OCI-LY1 (cell line): Measurements from ENCODE around the gene PTPRA.

Experiments used
- H2AFZ ChIP-seq: fragments of 200-600 bp; sonication (generic), shearing (Covaris generic); 2 replicates; pipeline ENCODE4 v1.6.0; 2014; ENCODE audit warnings: antibody characterized with exemption, mild to moderate bottlenecking, low read length
- H3F3A ChIP-seq: fragments of 200-600 bp; sonication (generic), shearing (Covaris generic); 2 replicates; pipeline ENCODE4 v1.6.0; 2014; ENCODE audit warnings: mild to moderate bottlenecking, antibody characterized with exemption, low read length, moderate library complexity; ENCODE audit not compliant: insufficient read depth
- H3K27ac ChIP-seq: fragments of 200-600 bp; sonication (generic); 2 replicates; pipeline ENCODE4 v1.5.1; 2014; ENCODE audit warnings: low read length, mixed run types, mild to moderate bottlenecking, low read depth; ENCODE audit not compliant: poor library complexity, severe bottlenecking
- H3K27me3 ChIP-seq: fragments of 200-600 bp; sonication (generic); 2 replicates; pipeline ENCODE4 v1.6.0; 2014; ENCODE audit warnings: antibody characterized with exemption, mild to moderate bottlenecking, low read length, moderate library complexity; ENCODE audit not compliant: insufficient read depth
- H3K36me3 ChIP-seq: fragments of 200-600 bp; sonication (generic); 2 replicates; pipeline ENCODE4 v1.6.1; 2014; ENCODE audit warnings: mild to moderate bottlenecking, antibody characterized with exemption, low read length, moderate library complexity, mixed read lengths; ENCODE audit not compliant: insufficient read depth
- H3K4me1 ChIP-seq: fragments of 200-600 bp; sonication (generic); 2 replicates; pipeline ENCODE4 v1.5.1; 2014; ENCODE audit warnings: mild to moderate bottlenecking, low read length, moderate library complexity; ENCODE audit not compliant: insufficient read depth, severe bottlenecking
- H3K4me2 ChIP-seq: fragments of 200-600 bp; sonication (generic), shearing (Covaris generic); 2 replicates; pipeline ENCODE4 v1.6.1; 2014; ENCODE audit warnings: low read length
- H3K4me3 ChIP-seq: fragments of 200-600 bp; sonication (generic); 2 replicates; pipeline ENCODE4 v1.5.1; 2014; ENCODE audit warnings: low read length, low read depth, mild to moderate bottlenecking, mixed read lengths; ENCODE audit not compliant: poor library complexity, severe bottlenecking
- H3K79me2 ChIP-seq: fragments of 200-600 bp; shearing (Covaris generic); 2 replicates; pipeline ENCODE4 v1.6.1; 2016; ENCODE audit warnings: mixed run types, low read length, mixed read lengths; ENCODE audit not compliant: insufficient read depth
- H3K9ac ChIP-seq: fragments of 200-600 bp; sonication (generic), shearing (Covaris generic); 2 replicates; pipeline ENCODE4 v1.6.1; 2014; ENCODE audit warnings: mild to moderate bottlenecking, low read length, mixed read lengths
- H3K9me2 ChIP-seq: fragments of 200-600 bp; sonication (generic), shearing (Covaris generic); 2 replicates; pipeline ENCODE4 v1.6.1; 2014; ENCODE audit warnings: low read depth, mild to moderate bottlenecking, low read length, mixed read lengths
- H3K9me3 ChIP-seq: fragments of 200-600 bp; shearing (Covaris generic); 2 replicates; pipeline ENCODE4 v1.6.1; 2014; ENCODE audit warnings: low read length, mixed read lengths
- H4K20me1 ChIP-seq: fragments of 200-600 bp; sonication (generic), shearing (Covaris generic); 2 replicates; pipeline ENCODE4 v1.6.0; 2016; ENCODE audit warnings: mild to moderate bottlenecking, low read length; ENCODE audit not compliant: insufficient read depth
- CTCF ChIP-seq: fragments of 200-600 bp; sonication (generic), shearing (Covaris generic); IDR thresholded peaks from 2 replicates; pipeline ENCODE4 v1.5.1; 2017; ENCODE audit warnings: mild to moderate bottlenecking, antibody characterized with exemption, low read length, moderate library complexity, mixed read lengths
- EZH2 ChIP-seq: fragments of 200-600 bp; sonication (generic), shearing (Covaris generic); IDR thresholded peaks from 2 replicates; pipeline ENCODE4 v1.8.0; 2017; ENCODE audit warnings: borderline replicate concordance, mixed run types, mild to moderate bottlenecking, antibody characterized with exemption, low read length, moderate library complexity, mixed read lengths

Gene PTPRA

GRCh38 chr20:2921506-2921905 is 48.2 kb downstream of the PTPRA start:
- Histone ChIP-seq H2AFZ (no peak overlapping the region), H3K79me2 (no peaks in the 10 kb centered on the region), H3K27me3 (no peaks in the 10 kb centered on the region), H3K9me2 (no peaks in the 10 kb centered on the region), H4K20me1 (no peaks in the 10 kb centered on the region), H3K4me3 (no peak overlapping the region), H3F3A (no peaks in the 10 kb centered on the region), H3K4me2 (no peak overlapping the region), H3K36me3 (peaks cover 22% of the 10 kb centered on the region), H3K9me3 (no peaks in the 10 kb centered on the region), H3K4me1 (peaks cover 7% of the 10 kb centered on the region), H3K27ac (no peak overlapping the region), H3K9ac (no peak overlapping the region)
- TF ChIP-seq EZH2 = no peak
- no peak for TF ChIP-seq CTCF

- no peak overlapping the region for H3K4me3 ChIP-seq
- H3K9me3 ChIP-seq = no peaks in the 10 kb centered on the region
- no peak overlapping the region for H3K4me2 ChIP-seq
- no peaks in the 10 kb centered on the region for H3K27me3 ChIP-seq
- no peaks in the 10 kb centered on the region for H3F3A ChIP-seq
- peaks cover 7% of the 10 kb centered on the region for H3K4me1 ChIP-seq
- H3K79me2 ChIP-seq = no peaks in the 10 kb centered on the region
- TF ChIP-seq CTCF = no peak
- TF ChIP-seq EZH2 = no peak
- no peak overlapping the region for H2AFZ ChIP-seq
- H3K9ac ChIP-seq = no peak overlapping the region
- H4K20me1 ChIP-seq = no peaks in the 10 kb centered on the region
- H3K27ac ChIP-seq = no peak overlapping the region
- H3K9me2 ChIP-seq = no peaks in the 10 kb centered on the region
- peaks cover 19% of the 10 kb centered on the region for H3K36me3 ChIP-seq
Measured at GRCh38 chr20:2922957-2923356, 49.7 kb downstream of the PTPRA start.

- TF ChIP-seq CTCF (no peak), EZH2 (no peak)
- no peak overlapping the region for H3K4me2 ChIP-seq
- H3F3A ChIP-seq = no peaks in the 10 kb centered on the region
- no peaks in the 10 kb centered on the region for H3K4me1 ChIP-seq
- H4K20me1 ChIP-seq = no peaks in the 10 kb centered on the region
- H3K9me3 ChIP-seq = no peaks in the 10 kb centered on the region
- H3K36me3 ChIP-seq = peaks cover 14% of the 10 kb centered on the region; the same call in 1 of the 2 replicates
- no peaks in the 10 kb centered on the region for H3K9me2 ChIP-seq
- no peaks in the 10 kb centered on the region for H3K27me3 ChIP-seq
- H3K4me3 ChIP-seq = no peak overlapping the region
- H2AFZ ChIP-seq = no peak overlapping the region
- H3K79me2 ChIP-seq = 0 out of 2 replicates have a peak, but pooled peaks cover 3% of the 10 kb centered on the region
- no peak overlapping the region for H3K9ac ChIP-seq
- no peak overlapping the region for H3K27ac ChIP-seq
Measured at GRCh38 chr20:2930538-2930937, 57.3 kb downstream of the PTPRA start.
